ENCODE measurements around the gene CAMKK2. TPM values are rescaled to one million over a fixed set of nuclear protein-coding genes. Genes with fewer than 3 reads are reported as not detected.
A peak's percentile ranks its signal among the peaks of the same experiment; 100 is the strongest.

The CAMKK2 gene
- total RNA-seq, 4 donors from 2014 or later, result 18.4 to 25.8 (median 25.0) TPM

GRCh38 chr12:121279071-121279375 is 17.5 kb downstream of the CAMKK2 start:
- WGBS, result 71% methylated on average over 13 of the region's 13 CpGs
- peaks cover 16% of the 10 kb centered on the region for H3K4me1 ChIP-seq
- H3K27ac ChIP-seq, result peak overlapping the region; percentile 65
- peaks cover 5% of the 10 kb centered on the region for H3K36me3 ChIP-seq
- no peaks in the 10 kb centered on the region for H3K27me3 ChIP-seq
- no peak for TF ChIP-seq POLR2A (IDR thresholded peaks at IDR 0.05)
- TF ChIP-seq POLR2AphosphoS5 (IDR thresholded peaks at IDR 0.05), result no peak
- no peak for TF ChIP-seq CTCF (IDR thresholded peaks at IDR 0.05)
- no peak for TF ChIP-seq EP300 (IDR thresholded peaks at IDR 0.05)
- H3K4me3 ChIP-seq, result no peak overlapping the region
- no peak for DNase-seq (ENCODE audit: low spot score in 2 of 2)
- no peaks in the 10 kb centered on the region for H3K9me3 ChIP-seq

GRCh38 chr12:121278169-121279070 is 18.1 kb downstream of the CAMKK2 start:
- Histone ChIP-seq H3K4me1 (peaks cover 16% of the 10 kb centered on the region), H3K9me3 (no peaks in the 10 kb centered on the region), H3K27me3 (no peaks in the 10 kb centered on the region), H3K27ac (peak overlapping the region; percentile 65), H3K4me3 (no peak overlapping the region), H3K36me3 (peaks cover 11% of the 10 kb centered on the region)
- WGBS, result 88% methylated on average over 15 of the region's 15 CpGs
- no peak for DNase-seq (ENCODE audit: low spot score in 2 of 2)
- TF ChIP-seq POLR2AphosphoS5 (IDR thresholded peaks at IDR 0.05), result no peak
- no peak for TF ChIP-seq EP300 (IDR thresholded peaks at IDR 0.05)
- no peak for TF ChIP-seq CTCF (IDR thresholded peaks at IDR 0.05)
- TF ChIP-seq POLR2A (IDR thresholded peaks at IDR 0.05), result no peak

GRCh38 chr12:121277374-121277759 is 19.1 kb downstream of the CAMKK2 start:
- Histone ChIP-seq H3K4me1 (peaks cover 16% of the 10 kb centered on the region), H3K27ac (peak overlapping the region; percentile 10), H3K9me3 (no peaks in the 10 kb centered on the region), H3K36me3 (peaks cover 19% of the 10 kb centered on the region), H3K4me3 (no peak overlapping the region), H3K27me3 (no peaks in the 10 kb centered on the region)
- WGBS, result 91% methylated on average over 6 of the region's 6 CpGs
- no peak for DNase-seq (ENCODE audit: low spot score in 2 of 2)
- TF ChIP-seq EP300 (IDR thresholded peaks at IDR 0.05), result no peak
- no peak for TF ChIP-seq POLR2AphosphoS5 (IDR thresholded peaks at IDR 0.05)
- TF ChIP-seq POLR2A (IDR thresholded peaks at IDR 0.05), result no peak
- TF ChIP-seq CTCF (IDR thresholded peaks at IDR 0.05), result no peak

- H3K27ac ChIP-seq, result no peak overlapping the region
- no peaks in the 10 kb centered on the region for H3K9me3 ChIP-seq
- 96% methylated on average over 33 of the region's 35 CpGs for WGBS
- no peaks in the 10 kb centered on the region for H3K27me3 ChIP-seq
- H3K4me3 ChIP-seq, result no peak overlapping the region
- peaks cover 11% of the 10 kb centered on the region for H3K4me1 ChIP-seq
- H3K36me3 ChIP-seq, result peaks cover 31% of the 10 kb centered on the region
- DNase-seq (ENCODE audit: low spot score in 2 of 2), result no peak
- TF ChIP-seq EP300 (IDR thresholded peaks at IDR 0.05) (no peak), POLR2A (IDR thresholded peaks at IDR 0.05) (no peak), POLR2AphosphoS5 (IDR thresholded peaks at IDR 0.05) (no peak), CTCF (IDR thresholded peaks at IDR 0.05) (no peak)
Measured at GRCh38 chr12:121274036-121274763, 22.3 kb downstream of the CAMKK2 start.

- peaks cover 38% of the 10 kb centered on the region for H3K36me3 ChIP-seq
Measured at GRCh38 chr12:121273364-121273896, 23.1 kb downstream of the CAMKK2 start.

More at GRCh38 chr12:121273364-121273896, 23.1 kb downstream of the CAMKK2 start:
- no peaks in the 10 kb centered on the region for H3K27me3 ChIP-seq
- 96% methylated on average over 14 of the region's 14 CpGs for WGBS
- TF ChIP-seq EP300 (IDR thresholded peaks at IDR 0.05), result no peak
- TF ChIP-seq POLR2AphosphoS5 (IDR thresholded peaks at IDR 0.05), result no peak
- TF ChIP-seq POLR2A (IDR thresholded peaks at IDR 0.05), result no peak
- TF ChIP-seq CTCF (IDR thresholded peaks at IDR 0.05), result no peak
- peaks cover 4% of the 10 kb centered on the region for H3K4me1 ChIP-seq
- H3K27ac ChIP-seq, result no peak overlapping the region
- DNase-seq (ENCODE audit: low spot score in 2 of 2), result no peak
- no peaks in the 10 kb centered on the region for H3K9me3 ChIP-seq
- no peak overlapping the region for H3K4me3 ChIP-seq

Data from suprapubic skin (tissue), 4 donors.